HG02840 (cell line): ENCODE results near the gene DPH3.

Experiments used
- ATAC-seq: cut with Tn5 transposase; IDR thresholded peaks from one replicate; pipeline ENCODE4 v1.9.1; 2021; ENCODE audit warnings: mild to moderate bottlenecking, moderate library complexity, moderate number of reproducible peaks; ENCODE audit not compliant: unreplicated experiment, low FRiP score

The DPH3 gene

GRCh38 chr3:16239086-16239770, 25.5 kb downstream of the DPH3 start:
- no peak for ATAC-seq

DNA sequence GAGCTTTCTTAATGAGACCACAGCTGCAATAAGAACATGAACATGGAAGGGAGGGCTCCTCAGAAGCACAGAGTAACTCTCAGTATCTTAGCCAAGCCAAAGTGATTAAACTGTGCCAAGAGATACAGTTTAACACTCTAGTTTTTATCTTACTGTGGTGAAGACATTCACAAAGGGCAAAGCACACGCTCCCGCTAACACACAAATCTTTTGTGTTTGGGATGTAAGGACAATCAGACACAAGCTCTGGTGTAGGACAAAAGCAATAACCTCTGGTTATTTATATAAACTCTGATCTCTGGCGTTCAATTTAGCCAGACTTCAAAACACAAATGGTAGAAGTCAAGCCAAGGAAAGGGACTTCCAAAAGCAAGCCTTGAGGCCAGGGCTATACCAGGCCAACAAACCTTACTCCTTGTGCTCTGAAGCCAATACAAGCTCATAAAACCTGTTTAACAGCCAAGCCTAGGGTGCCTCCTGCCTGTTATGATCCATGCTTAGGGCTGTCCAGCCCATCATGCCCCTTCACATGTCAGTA, 27.8 kb downstream of the DPH3 start:
- no peak for ATAC-seq

DNA sequence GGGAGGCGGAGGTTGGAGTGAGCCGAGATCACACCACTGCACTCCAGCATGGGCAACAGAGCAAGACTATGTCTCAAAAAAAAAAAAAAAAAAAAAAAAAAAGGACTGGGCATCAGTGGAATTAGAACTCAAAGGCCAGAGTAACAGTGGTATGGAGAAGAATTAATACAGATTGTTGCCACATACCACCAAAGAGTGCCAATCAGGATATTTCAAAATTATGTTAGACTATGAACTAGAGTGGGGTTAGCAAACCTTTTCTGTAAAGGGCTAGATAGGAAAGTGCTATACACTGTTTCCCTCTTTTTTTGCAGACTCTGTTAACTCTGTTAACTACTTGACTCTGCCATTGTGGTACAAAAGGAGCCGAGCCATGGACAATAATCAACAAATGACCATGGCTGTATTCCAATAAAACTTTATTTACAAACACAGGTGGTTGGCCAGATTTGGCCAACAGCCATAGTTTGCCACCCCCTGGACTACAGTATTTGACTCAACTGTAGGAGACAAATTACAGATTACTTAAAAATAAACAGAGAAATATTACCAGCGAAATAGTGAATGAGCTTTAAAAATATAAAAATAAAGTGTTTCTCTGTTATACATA, 28.6 kb downstream of the DPH3 start:
- ATAC-seq = no peak

GRCh38 chr3:16234281-16234680, 30.5 kb downstream of the DPH3 start:
- ATAC-seq = no peak

DNA sequence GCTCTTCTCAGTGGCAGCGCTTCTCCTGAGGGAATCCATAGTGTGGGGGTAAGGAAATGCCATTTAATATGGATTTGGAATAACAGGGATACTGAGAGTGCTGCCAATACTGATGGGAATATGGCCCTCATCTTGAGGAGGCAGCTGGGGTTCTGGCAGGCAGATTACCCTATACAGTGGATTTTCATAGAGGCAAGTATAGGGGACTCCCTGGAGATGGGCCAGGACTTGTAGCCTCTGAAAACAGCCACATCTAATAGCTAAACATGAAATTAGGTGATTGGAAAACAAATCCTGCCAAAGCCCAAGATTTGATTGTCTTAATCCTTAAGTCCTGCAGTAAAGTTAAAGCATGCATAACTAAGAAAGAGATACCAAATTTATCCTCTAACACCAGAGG, 30.9 kb downstream of the DPH3 start:
- ATAC-seq = no peak

- no peak for ATAC-seq
These were observed 32.8 kb downstream of the DPH3 start for GRCh38 chr3:16231983-16232382.

DNA sequence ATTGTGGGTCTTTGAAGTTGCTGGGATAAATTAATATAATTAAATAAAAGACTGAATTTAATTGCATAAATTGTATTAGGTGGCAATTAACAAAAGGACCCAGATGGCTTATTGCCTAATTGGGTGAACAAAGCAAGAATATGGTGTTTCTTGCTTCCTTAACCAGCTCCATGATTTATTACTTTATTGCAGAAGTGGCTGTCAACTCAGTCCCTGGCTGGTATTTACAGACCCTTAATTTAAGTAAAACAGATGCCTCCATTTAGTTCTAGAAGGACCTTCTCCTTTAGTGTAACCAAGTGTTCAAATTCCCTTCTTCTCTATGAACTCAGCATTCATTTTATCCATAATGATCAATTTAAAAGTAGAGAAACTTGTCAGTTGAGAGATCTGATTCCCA, 35.1 kb downstream of the DPH3 start:
- no peak for ATAC-seq

DNA sequence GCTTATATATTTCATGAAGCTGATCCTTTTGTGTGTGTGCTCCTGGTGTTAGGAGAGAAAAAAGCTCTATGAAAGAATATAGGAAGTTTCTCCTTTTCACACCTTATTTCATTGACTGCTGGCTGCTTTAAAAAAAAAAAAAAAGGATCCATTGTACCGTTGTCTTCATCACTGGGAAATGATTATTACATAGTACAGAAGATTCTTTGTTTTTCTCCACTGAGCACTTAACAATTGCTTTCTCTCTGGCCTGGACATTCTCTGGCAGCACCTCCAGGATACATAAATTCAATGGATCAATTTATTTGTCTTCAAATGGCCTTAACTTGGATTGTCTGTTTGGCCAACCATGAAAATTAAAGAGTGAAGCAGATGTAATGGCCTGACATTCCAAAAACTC, 37.2 kb downstream of the DPH3 start:
- no peak for ATAC-seq

DNA sequence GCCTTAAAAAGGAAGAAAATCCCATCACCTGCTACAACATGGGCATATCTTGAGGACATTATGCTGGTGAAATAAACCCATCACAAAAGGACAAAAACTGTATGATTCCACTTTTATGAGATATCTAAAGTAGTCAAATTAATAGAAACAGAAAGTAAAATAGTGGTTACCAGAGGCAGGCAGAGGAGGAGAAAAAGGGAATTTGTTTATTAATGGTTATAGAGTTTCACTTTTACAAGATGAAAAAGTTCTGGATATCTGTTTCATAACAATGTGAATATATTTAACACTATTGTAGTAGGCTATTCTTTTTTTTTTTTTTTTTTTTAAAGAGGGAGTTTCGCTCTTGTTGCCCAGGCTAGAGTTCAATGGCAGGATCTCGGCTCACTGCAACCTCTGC, 40.4 kb downstream of the DPH3 start:
- ATAC-seq = no peak

- ATAC-seq = no peak
These were observed 42.2 kb downstream of the DPH3 start for GRCh38 chr3:16222547-16222946.

- no peak for ATAC-seq
These were observed 42.8 kb downstream of the DPH3 start for GRCh38 chr3:16221990-16222389.

DNA sequence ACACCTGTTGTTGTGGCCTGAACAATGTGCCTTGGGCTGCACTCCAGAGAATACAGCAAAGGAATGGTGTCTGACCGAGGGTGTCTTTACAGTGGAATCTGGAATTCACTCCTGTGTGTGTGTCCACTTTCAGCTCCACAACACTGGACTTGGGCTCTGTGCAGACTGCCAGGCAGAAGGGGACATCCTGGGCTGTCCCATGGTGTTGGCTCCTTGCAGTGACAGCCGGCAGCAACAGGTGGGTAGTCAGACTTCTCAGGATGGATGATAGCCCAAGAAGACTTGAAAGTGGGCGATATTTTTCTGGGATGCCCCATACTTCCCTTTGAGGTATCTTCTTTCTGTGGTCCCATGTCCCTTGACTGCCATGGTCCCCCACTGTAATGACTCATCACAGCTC, 45.0 kb downstream of the DPH3 start:
- no peak for ATAC-seq

DNA sequence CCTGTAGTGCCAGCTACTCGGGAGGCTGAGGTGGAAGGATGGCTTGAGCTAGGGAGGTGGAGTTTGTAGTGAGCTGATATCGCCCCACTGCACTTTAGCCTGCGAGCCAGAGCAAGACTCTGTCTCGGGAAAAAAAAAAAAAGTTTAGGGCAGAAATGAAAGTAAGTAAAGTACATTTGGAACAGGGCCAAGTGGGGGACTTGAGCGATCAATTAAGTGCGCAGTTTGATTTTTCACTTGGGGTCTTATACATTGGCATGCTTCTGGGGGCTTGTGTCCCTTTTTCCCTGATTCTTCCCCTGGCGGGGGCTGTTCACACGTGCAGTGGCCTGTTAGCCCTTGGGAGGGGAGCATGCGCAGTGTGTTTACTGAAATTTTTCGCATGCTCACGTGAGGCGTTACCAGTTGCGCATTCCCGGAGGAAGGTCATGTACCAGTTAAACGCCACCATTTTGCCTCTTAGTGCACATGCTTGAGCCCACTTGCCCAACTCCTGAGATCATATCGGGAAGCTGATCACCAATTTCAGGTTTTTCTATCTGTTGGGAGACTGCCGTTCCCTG, 48.3 kb downstream of the DPH3 start:
- no peak for ATAC-seq

- no peak for ATAC-seq
These were observed 50.4 kb downstream of the DPH3 start for GRCh38 chr3:16214366-16214765.

- ATAC-seq = no peak
These were observed 53.4 kb downstream of the DPH3 start for GRCh38 chr3:16211176-16211904.
